NCI-H2171 treated with DMSO at 0.1 percent for 48 hours (cell line): ENCODE results near the gene RABGGTA.

Source experiments
- DNase-seq: peaks from one replicate; lab custom pipeline; 2025; lab: John Stamatoyannopoulos, UW

Gene RABGGTA

DNA sequence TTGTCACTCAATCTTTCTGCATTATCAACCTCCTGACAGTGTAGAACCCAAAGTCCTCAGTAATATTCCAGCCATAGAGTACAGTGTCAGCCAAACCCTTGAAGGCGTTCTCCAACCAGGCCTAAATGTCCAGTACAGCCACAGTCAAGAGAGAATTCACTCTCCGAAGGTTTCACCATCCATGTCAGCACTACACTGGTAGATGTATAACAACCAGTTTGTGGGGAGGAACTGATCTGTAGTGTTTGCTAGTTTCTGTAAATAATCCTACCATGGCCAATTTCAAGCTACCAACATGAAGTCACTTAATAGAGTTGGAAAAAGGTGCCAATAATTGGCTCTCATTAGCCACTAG lies 55.1 kb downstream of the RABGGTA start:
- DNase-seq: no peak
